B cell (primary cell): Measurements from ENCODE around the gene EGLN2. TPM values are rescaled to one million over a fixed set of nuclear protein-coding genes. Genes with fewer than 3 reads are reported as not detected.
A peak's percentile ranks its signal among the peaks of the same experiment; 100 is the strongest.

Experiments used
- ATAC-seq: fragments of 200-7000 bp; cut with Tn5 transposase; one replicate; pipeline ENCODE4 v1.10.0; 2021; ENCODE audit warnings: low read depth, mild to moderate bottlenecking, moderate number of reproducible peaks, moderate library complexity
- CTCF ChIA-PET: fragments of 350-600 bp; sonication (Branson Sonifier 250); formaldehyde crosslinking; loops from one replicate; lab custom pipeline; 2021; ENCODE audit warnings: antibody characterized with exemption, inconsistent platforms; lab: Charles Lee
- POLR2A ChIA-PET: fragments of 350-600 bp; sonication (Branson Sonifier 250); formaldehyde crosslinking; loops from one replicate; lab custom pipeline; 2021; ENCODE audit warnings: antibody characterized with exemption; lab: Charles Lee
- DNase-seq: peaks from one replicate; pipeline ENCODE4 v3.0.0; 2013
- H2AFZ ChIP-seq: 2 replicates; pipeline ENCODE4 v1.6.1; 2012; ENCODE audit warnings: mild to moderate bottlenecking, low read depth, low read length; ENCODE audit not compliant: insufficient read depth, poor library complexity, severe bottlenecking
- H3K27ac ChIP-seq, 2 donors: 1 replicate in 1 of 2; 2 replicates in 1 of 2; pipeline ENCODE4 v1.5.1; 2012 to 2013; ENCODE audit warnings: low read length in 2 of 2, mild to moderate bottlenecking in 2 of 2, moderate library complexity in 1 of 2
- H3K27me3 ChIP-seq, 4 experiments: fragments of 200-600 bp in 1 of 4; sonication (generic) in 1 of 4; replicated peaks in 1 of 4; 1 replicate in 2 of 4; 2 replicates in 2 of 4; pipeline versions ENCODE4 v1.6.1 to v1.7.0; 2013 to 2016; ENCODE audit warnings: low read length in 3 of 4, mild to moderate bottlenecking in 2 of 4, mixed read lengths in 1 of 4, moderate library complexity in 1 of 4; ENCODE audit not compliant: insufficient read depth in 4 of 4, control insufficient read depth in 3 of 4; ENCODE audit errors: control extremely low read depth in 1 of 4
- H3K36me3 ChIP-seq, 2 experiments: replicated peaks in 1 of 2; 1 replicate in 1 of 2; 2 replicates in 1 of 2; pipeline versions ENCODE4 v1.6.1 to v1.7.1; 2013; ENCODE audit warnings: low read length in 1 of 2; ENCODE audit not compliant: insufficient read depth in 2 of 2, control insufficient read depth in 1 of 2; ENCODE audit errors: control extremely low read depth in 1 of 2, extremely low read depth in 1 of 2
- H3K4me1 ChIP-seq, 2 donors: fragments of 200-600 bp in 1 of 2; sonication (generic) in 1 of 2; 1 replicate in 1 of 2; 2 replicates in 1 of 2; pipeline versions ENCODE4 v1.5.1 to v1.6.1; 2013 to 2017; ENCODE audit warnings: low read length in 2 of 2; ENCODE audit not compliant: control insufficient read depth in 2 of 2, insufficient read depth in 2 of 2
- H3K4me2 ChIP-seq: replicated peaks from 2 replicates; pipeline ENCODE3; 2012; ENCODE audit warnings: mild to moderate bottlenecking, low read depth, low read length; ENCODE audit not compliant: poor library complexity, severe bottlenecking
- H3K4me3 ChIP-seq, 5 experiments: fragments of 200-600 bp in 1 of 5; sonication (generic) in 1 of 5; 1 replicate in 3 of 5; 2 replicates in 2 of 5; pipeline versions ENCODE4 v1.5.1 to v1.7.0; 2011 to 2016; ENCODE audit warnings: low read length in 4 of 5, mild to moderate bottlenecking in 4 of 5, low read depth in 2 of 5, control low read depth in 1 of 5, moderate library complexity in 1 of 5; ENCODE audit not compliant: insufficient read depth in 1 of 5; ENCODE audit errors: control extremely low read depth in 1 of 5, extremely low read depth in 1 of 5
- H3K79me2 ChIP-seq: fragments of 200-600 bp; sonication (generic); one replicate; pipeline ENCODE4 v1.6.0; 2016; ENCODE audit warnings: low read length; ENCODE audit not compliant: control insufficient read depth, insufficient read depth
- H3K9ac ChIP-seq: fragments of 200-600 bp; sonication (generic); 2 replicates; pipeline ENCODE4 v1.6.1; 2017; ENCODE audit warnings: mild to moderate bottlenecking, low read length, moderate library complexity
- H3K9me3 ChIP-seq, 3 donors: one replicate each; pipeline versions ENCODE4 v1.6.1 to v1.7.1; 2013; ENCODE audit warnings: low read length in 2 of 3; ENCODE audit not compliant: control insufficient read depth in 2 of 3, insufficient read depth in 1 of 3; ENCODE audit errors: control extremely low read depth in 1 of 3
- H4K20me1 ChIP-seq: 2 replicates; pipeline ENCODE4 v1.6.0; 2012; ENCODE audit warnings: mild to moderate bottlenecking, low read length; ENCODE audit not compliant: insufficient read depth, control insufficient read depth, poor library complexity, severe bottlenecking
- H3K27ac Mint-ChIP-seq: one replicate; pipeline ENCODE4 v1.8.0; 2021; ENCODE audit warnings: mixed read lengths
- H3K27me3 Mint-ChIP-seq: one replicate; pipeline ENCODE4 v1.8.0; 2021; ENCODE audit warnings: mixed read lengths
- H3K4me1 Mint-ChIP-seq: one replicate; pipeline ENCODE4 v1.8.0; 2021; ENCODE audit warnings: mixed read lengths
- H3K4me3 Mint-ChIP-seq: one replicate; pipeline ENCODE4 v1.8.0; 2021; ENCODE audit warnings: mixed read lengths
- H3K9me3 Mint-ChIP-seq: one replicate; pipeline ENCODE4 v1.8.0; 2022; ENCODE audit warnings: mixed read lengths; ENCODE audit not compliant: insufficient read depth
- EZH2 ChIP-seq: IDR thresholded peaks from 2 replicates; pipeline ENCODE4 v1.6.1; 2012; ENCODE audit warnings: borderline replicate concordance, low read depth, mild to moderate bottlenecking, moderate library complexity, low read length; ENCODE audit not compliant: insufficient read depth, poor library complexity, severe bottlenecking
- WGBS: methylation state at CpG from one replicate; pipeline ENCODE4 v1.1.5; 2013; ENCODE audit warnings: missing lambda C conversion rate; ENCODE audit not compliant: insufficient coverage; 5-methylcytosine and 5-hydroxymethylcytosine counted together
- intact Hi-C: fragments of 100-400 bp; cut with micrococcal nuclease; formaldehyde crosslinking; loops from one replicate; pipeline ENCODE4 v1.10.0; 2022
- polyA plus RNA-seq: library from polyadenylated mRNA; depleted of rRNA; stranded (reverse); fragments of >200 nt; gene quantifications from 2 replicates; pipeline ENCODE4 v1.2.3, GENCODE V29; 2012
- total RNA-seq, 2 donors: library from RNA; stranded (reverse); fragments of 120-200 nt in 1 of 2; gene quantifications; 1 replicate in 1 of 2; 2 replicates in 1 of 2; pipeline versions ENCODE4 v1.2.3 to v1.2.4, GENCODE V29; 2013 to 2022
- TF ChIP-seq, protein P1 (sequence below): fragments of 200-600 bp; IDR thresholded peaks from one replicate; pipeline ENCODE4 v1.8.0; 2022; ENCODE audit warnings: antibody characterized with exemption, mild to moderate bottlenecking

The EGLN2 gene
- total and polyA plus RNA-seq, 2 donors (not counting 1 experiment from before 2014, with no cell fraction given) = 130 to 178 TPM

DNA sequence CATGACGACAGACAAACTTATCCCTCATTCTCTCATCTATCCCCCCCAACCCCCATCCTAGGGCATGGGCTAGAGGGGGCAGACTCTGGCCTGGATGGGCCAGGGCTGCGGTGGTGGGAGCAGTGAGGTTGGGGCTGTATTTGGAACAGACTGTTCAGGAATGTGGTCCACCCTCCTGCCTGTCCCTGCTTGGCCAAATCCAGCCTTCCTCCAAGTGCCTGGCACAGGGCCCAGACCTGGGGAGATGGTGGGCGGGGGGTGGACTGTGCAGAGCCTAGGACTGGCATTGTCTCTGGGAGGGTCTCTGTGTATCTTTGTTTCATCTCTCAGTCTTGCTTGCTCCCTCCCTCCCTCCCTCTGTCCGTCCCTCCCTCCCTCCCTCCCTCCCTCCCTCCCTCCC, 14.2 kb downstream of the EGLN2 start:
- intact Hi-C loops = loop anchor here (2.0 kb wide), 1 partner anchor 14 kb away; the partner anchor contains the start of gene EGLN2
- peaks cover 14% of the 10 kb centered on the region for H3K79me2 ChIP-seq
- Mint-ChIP-seq H3K4me3 (peak overlapping the region; percentile 97), H3K4me1 (peaks cover 36% of the 10 kb centered on the region), H3K27me3 (no peaks in the 10 kb centered on the region), H3K9me3 (no peaks in the 10 kb centered on the region), H3K27ac (no peak overlapping the region)
- H3K4me1 ChIP-seq = peaks cover 11 to 33% of the 10 kb centered on the region in 2 donors
- ChIA-PET CTCF (interaction anchor here (1.8 kb wide), 1 partner anchor 92 kb away, joined by 5 read pairs; no protein-coding TSS in a partner anchor), POLR2A (interaction anchor here (1.1 kb wide), 1 partner anchor 63 kb away, joined by 5 read pairs; the partner anchor contains the start of genes ACTMAP and SNRPA)
- peaks cover 0 to 17% of the 10 kb centered on the region in 2 experiments for H3K36me3 ChIP-seq
- no peak for DNase-seq
- H4K20me1 ChIP-seq = peaks cover 19% of the 10 kb centered on the region
- no peaks in the 10 kb centered on the region for H3K27me3 ChIP-seq
- no peak overlapping the region for H3K27ac ChIP-seq
- TF ChIP-seq, protein P1, sequence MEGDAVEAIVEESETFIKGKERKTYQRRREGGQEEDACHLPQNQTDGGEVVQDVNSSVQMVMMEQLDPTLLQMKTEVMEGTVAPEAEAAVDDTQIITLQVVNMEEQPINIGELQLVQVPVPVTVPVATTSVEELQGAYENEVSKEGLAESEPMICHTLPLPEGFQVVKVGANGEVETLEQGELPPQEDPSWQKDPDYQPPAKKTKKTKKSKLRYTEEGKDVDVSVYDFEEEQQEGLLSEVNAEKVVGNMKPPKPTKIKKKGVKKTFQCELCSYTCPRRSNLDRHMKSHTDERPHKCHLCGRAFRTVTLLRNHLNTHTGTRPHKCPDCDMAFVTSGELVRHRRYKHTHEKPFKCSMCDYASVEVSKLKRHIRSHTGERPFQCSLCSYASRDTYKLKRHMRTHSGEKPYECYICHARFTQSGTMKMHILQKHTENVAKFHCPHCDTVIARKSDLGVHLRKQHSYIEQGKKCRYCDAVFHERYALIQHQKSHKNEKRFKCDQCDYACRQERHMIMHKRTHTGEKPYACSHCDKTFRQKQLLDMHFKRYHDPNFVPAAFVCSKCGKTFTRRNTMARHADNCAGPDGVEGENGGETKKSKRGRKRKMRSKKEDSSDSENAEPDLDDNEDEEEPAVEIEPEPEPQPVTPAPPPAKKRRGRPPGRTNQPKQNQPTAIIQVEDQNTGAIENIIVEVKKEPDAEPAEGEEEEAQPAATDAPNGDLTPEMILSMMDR = no peak
- TF ChIP-seq EZH2 = no peak
- H2AFZ ChIP-seq = no peak overlapping the region
- no peak for ATAC-seq
- H3K9ac ChIP-seq = no peak overlapping the region
- no peak overlapping the region for H3K4me2 ChIP-seq
- H3K4me3 ChIP-seq = no peak overlapping the region
- WGBS = no CpG with 5 or more reads among the region's 4 CpGs
- H3K9me3 ChIP-seq = no peaks in the 10 kb centered on the region

- 98% methylated on average over 3 of the region's 4 CpGs for WGBS
- ATAC-seq (no peak), DNase-seq (no peak)
- Histone ChIP-seq H3K9ac (no peak overlapping the region), H3K4me3 (no peak overlapping the region), H3K4me2 (no peak overlapping the region), H4K20me1 (no peaks in the 10 kb centered on the region), H3K4me1 (peaks cover 25 to 47% of the 10 kb centered on the region in 2 donors), H3K9me3 (no peaks in the 10 kb centered on the region), H2AFZ (no peak overlapping the region), H3K27ac (no peak overlapping the region), H3K36me3 (no peaks in the 10 kb centered on the region), H3K79me2 (no peaks in the 10 kb centered on the region), H3K27me3 (no peaks in the 10 kb centered on the region)
- intact Hi-C loops = loop anchor here (5.0 kb wide), 1 partner anchor 38 kb away; the partner anchor contains the start of genes MIA and RAB4B
- ChIA-PET POLR2A (no interaction called here), CTCF (interaction anchor here (0.6 to 1.7 kb wide), 4 partner anchors 9 to 152 kb away, joined by 3 to 4 read pairs (median 4); no protein-coding TSS in a partner anchor)
- TF ChIP-seq, protein P1 = no peak
- no peak for TF ChIP-seq EZH2
- Mint-ChIP-seq H3K4me3 (no peak overlapping the region), H3K4me1 (peaks cover 41% of the 10 kb centered on the region), H3K27me3 (no peaks in the 10 kb centered on the region), H3K27ac (no peak overlapping the region), H3K9me3 (no peaks in the 10 kb centered on the region)
Observed at GRCh38 chr19:40815223-40815622, 16.2 kb downstream of the EGLN2 start.
